Measurements from ENCODE around the gene PTPN1. TPM values are rescaled to one million over a fixed set of nuclear protein-coding genes. Genes with fewer than 3 reads are reported as not detected.
"Not testable (repeated sequence)": the region's sequence is repeated elsewhere in the genome, so short reads cannot be mapped to it uniquely, and the experiment has no call there.

PTPN1 gene
- total and polyA plus RNA-seq, 10 donors, result 20.5 to 84.9 (median 68.6) TPM

GRCh38 chr20:50470264-50470858, 39.8 kb upstream of the PTPN1 start:
- Histone ChIP-seq H3K27ac (peak overlapping the region in 6 of 8 donors; percentile 51 to 75 (median 66)), H3K4me1 (peaks cover 12 to 61% (median 51%) of the 10 kb centered on the region in 6 donors), H3K36me3 (no peaks in the 10 kb centered on the region), H3K27me3 (replicated peaks in 1 of 7) (no peaks in the 10 kb centered on the region), H3K4me3 (no peak overlapping the region), H3K9me3 (no peaks in the 10 kb centered on the region)
- intact Hi-C loops (cut with DNase I; ENCODE audit: low total_unique reads), result no loop called here
- TF ChIP-seq POLR2AphosphoS5 (IDR thresholded peaks at IDR 0.05) (peak in 1 of 3 donors; percentile 54), POLR2A (IDR thresholded peaks at IDR 0.05) (no peak)
- WGBS, 5 donors, result 59 to 83% (median 74%) methylated on average over 4 of the region's 4 CpGs
- no peak for DNase-seq

GRCh38 chr20:50471231-50471630, 39.0 kb upstream of the PTPN1 start:
- H3K4me1 ChIP-seq, result peaks cover 12 to 70% (median 59%) of the 10 kb centered on the region in 6 donors
- intact Hi-C loops (cut with DNase I; ENCODE audit: low total_unique reads), result no loop called here
- 18 to 36% (median 35%) methylated on average over 1 of the region's 1 CpG for whole genome bisulfite sequencing, 5 donors

GRCh38 chr20:50472693-50473664, 37.2 kb upstream of the PTPN1 start:
- TF ChIP-seq POLR2A (IDR thresholded peaks at IDR 0.05) (no peak), POLR2AphosphoS5 (IDR thresholded peaks at IDR 0.05) (no peak), CTCF (IDR thresholded peaks at IDR 0.05 in 8 of 11, conservative IDR thresholded peaks at IDR 0.05 in 3 of 11) (no peak)
- Histone ChIP-seq H3K36me3 (no peaks in the 10 kb centered on the region), H3K4me1 (peaks cover 12 to 77% (median 63%) of the 10 kb centered on the region in 6 donors), H3K4me3 (no peak overlapping the region), H3K27me3 (replicated peaks in 1 of 7) (no peaks in the 10 kb centered on the region), H3K9me3 (no peaks in the 10 kb centered on the region), H3K27ac (peak overlapping the region in 5 of 8 donors; percentile 33 to 75 (median 64))
- intact Hi-C loops (cut with DNase I; ENCODE audit: low total_unique reads), result no loop called here
- DNase-seq, result no peak
- 77 to 88% (median 80%) methylated on average over 12 of the region's 12 CpGs for WGBS, 5 donors

More at GRCh38 chr20:50471231-50471630, 39.0 kb upstream of the PTPN1 start:
- no peak for DNase-seq
- Histone ChIP-seq H3K4me3 (no peak overlapping the region), H3K36me3 (no peaks in the 10 kb centered on the region), H3K27ac (peak overlapping the region in 6 of 8 donors; percentile 51 to 75 (median 66)), H3K27me3 (replicated peaks in 1 of 7) (no peaks in the 10 kb centered on the region), H3K9me3 (no peaks in the 10 kb centered on the region)
- TF ChIP-seq CTCF (IDR thresholded peaks at IDR 0.05 in 8 of 11, conservative IDR thresholded peaks at IDR 0.05 in 3 of 11) (peak in 1 of 11 experiments; percentile 10), POLR2A (IDR thresholded peaks at IDR 0.05) (no peak), POLR2AphosphoS5 (IDR thresholded peaks at IDR 0.05) (no peak)

- H3K9me3 ChIP-seq; H3K36me3 ChIP-seq; DNase-seq; H3K27me3 ChIP-seq (replicated peaks in 1 of 7); H3K4me3 ChIP-seq; intact Hi-C loops (cut with DNase I; ENCODE audit: low total_unique reads): not testable (repeated sequence)
- peaks cover 12 to 84% (median 70%) of the 10 kb centered on the region in 6 donors for H3K4me1 ChIP-seq
- H3K27ac ChIP-seq, result peak overlapping the region in 3 of 8 donors; percentile 5 to 69 (median 5)
- WGBS, 5 donors, result 92 to 96% (median 95%) methylated on average over 5 of the region's 5 CpGs
Observed at GRCh38 chr20:50474356-50474755, 35.8 kb upstream of the PTPN1 start.
